ENCODE data around the gene JMJD8. TPM values are rescaled to one million over a fixed set of nuclear protein-coding genes. Genes with fewer than 3 reads are reported as not detected.

Gene JMJD8
- total RNA-seq, 4 donors from 2014 or later, result 40.0 to 261 (median 58.6) TPM

- WGBS, 2 donors (ENCODE audit: low coverage in 1 of 2), result 96% methylated on average over 14 of the region's 22 CpGs; no CpG with 5 or more reads in 1 of the 2 donors
These were observed 32.3 kb downstream of the JMJD8 start for GRCh38 chr16:651844-652243.

GRCh38 chr16:649631-650030 is 34.5 kb downstream of the JMJD8 start:
- in situ Hi-C loops (cut with MboI; ENCODE audit: low pct_ligation_motif_present in 1 of 4, low pct_unique_long_range_greater_than_20kb in 1 of 4, low sequenced_read_pairs in 3 of 4), result no loop called here
- peaks cover 31 to 56% (median 54%) of the 10 kb centered on the region in 4 donors for H3K4me1 ChIP-seq

More at GRCh38 chr16:651844-652243, 32.3 kb downstream of the JMJD8 start:
- Histone ChIP-seq H3K9me3 (no peaks in the 10 kb centered on the region), H3K36me3 (no peaks in the 10 kb centered on the region), H3K4me1 (peaks cover 24 to 36% (median 33%) of the 10 kb centered on the region in 4 donors), H3K27me3 (no peaks in the 10 kb centered on the region), H3K4me3 (no peak overlapping the region), H3K27ac (no peak overlapping the region)
- no peak for TF ChIP-seq CTCF (IDR thresholded peaks at IDR 0.05)
- TF ChIP-seq POLR2A (IDR thresholded peaks at IDR 0.05), result no peak
- TF ChIP-seq POLR2AphosphoS5 (IDR thresholded peaks at IDR 0.05), result no peak
- TF ChIP-seq EP300 (IDR thresholded peaks at IDR 0.05; ENCODE audit: low read depth), result no peak
- intact Hi-C loops (cut with DNase I; ENCODE audit: low total_unique reads), result no loop called here
- DNase-seq, result no peak
- in situ Hi-C loops (cut with MboI; ENCODE audit: low pct_ligation_motif_present in 1 of 4, low pct_unique_long_range_greater_than_20kb in 1 of 4, low sequenced_read_pairs in 3 of 4), result no loop called here

GRCh38 chr16:648781-649589 is 35.1 kb downstream of the JMJD8 start, which contains the start of gene WDR90:
TSS of gene WDR90 (plus strand) at chr16:649365. CDS start at chr16:649417, 52 bp downstream.
- TF ChIP-seq EP300 (IDR thresholded peaks at IDR 0.05; ENCODE audit: low read depth) (no peak), POLR2A (IDR thresholded peaks at IDR 0.05) (peak; percentile 73), POLR2AphosphoS5 (IDR thresholded peaks at IDR 0.05) (peak; percentile 66 to 90 (median 86))
- no peaks in the 10 kb centered on the region for H3K9me3 ChIP-seq
- peak; percentile 96 for DNase-seq
- intact Hi-C loops (cut with DNase I; ENCODE audit: low total_unique reads), result no loop called here
- H3K36me3 ChIP-seq, result no peaks in the 10 kb centered on the region
- 0 to 1% methylated on average over 7 to 44 of the region's 91 CpGs for WGBS, 2 donors (ENCODE audit: low coverage in 1 of 2)
- H3K27ac ChIP-seq, result peak within 1 kb of the TSS; percentile 93 to 96 (median 95)
- peak within 1 kb of the TSS; percentile 52 to 86 (median 71) for H3K4me3 ChIP-seq
- H3K27me3 ChIP-seq, result no peaks in the 10 kb centered on the region
- in situ Hi-C loops (cut with MboI; ENCODE audit: low pct_ligation_motif_present in 1 of 4, low pct_unique_long_range_greater_than_20kb in 1 of 4, low sequenced_read_pairs in 3 of 4), result no loop called here
- peaks cover 36 to 60% (median 60%) of the 10 kb centered on the region in 4 donors for H3K4me1 ChIP-seq

More at GRCh38 chr16:649631-650030, 34.5 kb downstream of the JMJD8 start:
- peak overlapping the region; percentile 93 to 96 (median 95) for H3K27ac ChIP-seq
- peak overlapping the region; percentile 47 to 86 (median 71) for H3K4me3 ChIP-seq
- intact Hi-C loops (cut with DNase I; ENCODE audit: low total_unique reads), result no loop called here
- no peaks in the 10 kb centered on the region for H3K36me3 ChIP-seq
- DNase-seq, result no peak
- TF ChIP-seq POLR2A (IDR thresholded peaks at IDR 0.05), result no peak
- no peak for TF ChIP-seq EP300 (IDR thresholded peaks at IDR 0.05; ENCODE audit: low read depth)
- TF ChIP-seq CTCF (IDR thresholded peaks at IDR 0.05), result no peak
- TF ChIP-seq POLR2AphosphoS5 (IDR thresholded peaks at IDR 0.05), result no peak
- WGBS, 2 donors (ENCODE audit: low coverage in 1 of 2), result 2% methylated on average over 42 of the region's 44 CpGs; no CpG with 5 or more reads in 1 of the 2 donors
- H3K27me3 ChIP-seq, result no peaks in the 10 kb centered on the region
- H3K9me3 ChIP-seq, result no peaks in the 10 kb centered on the region

DNA sequence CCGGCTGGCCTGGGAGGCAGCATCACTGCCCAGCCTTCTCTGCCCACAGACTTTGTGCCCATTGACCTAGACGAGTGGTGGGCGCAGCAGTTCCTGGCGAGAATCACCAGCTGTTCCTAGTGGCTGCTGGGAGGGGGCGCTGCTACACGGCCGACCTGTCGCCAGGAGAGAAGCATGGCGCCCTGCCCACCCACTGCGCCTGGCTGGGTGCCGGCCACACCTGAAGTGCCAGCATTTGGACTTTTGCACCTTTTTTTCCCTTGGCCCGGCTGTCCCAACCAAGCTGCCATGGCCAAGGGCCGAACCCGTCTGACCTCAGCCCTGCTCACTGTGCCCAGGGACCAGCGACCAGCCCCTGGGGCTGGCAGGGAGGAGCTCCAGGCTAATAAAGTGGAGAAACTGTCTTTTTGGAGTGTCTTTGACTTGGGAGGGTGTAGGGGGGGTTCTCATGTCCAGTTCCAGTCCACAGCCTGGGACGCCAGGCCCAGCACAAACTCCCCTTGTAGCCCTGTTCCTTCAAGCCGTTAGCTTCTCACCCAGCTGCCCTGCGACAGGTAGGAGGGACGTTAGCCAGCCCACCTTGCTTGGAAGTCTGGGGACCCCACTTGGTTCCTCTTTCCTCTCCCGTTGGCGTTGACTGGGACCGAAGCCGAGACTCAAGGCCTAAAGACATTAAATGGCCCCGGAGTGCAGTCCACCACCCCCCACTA is 35.9 kb downstream of the JMJD8 start:
- peak; percentile 90 for DNase-seq
- H3K36me3 ChIP-seq, result no peaks in the 10 kb centered on the region
- intact Hi-C loops (cut with DNase I; ENCODE audit: low total_unique reads) (no loop called here), in situ Hi-C loops (cut with MboI; ENCODE audit: low pct_ligation_motif_present in 1 of 4, low pct_unique_long_range_greater_than_20kb in 1 of 4, low sequenced_read_pairs in 3 of 4) (no loop called here)
- H3K27ac ChIP-seq, result peak overlapping the region; percentile 93 to 96 (median 95)
- H3K4me1 ChIP-seq, result peaks cover 40 to 68% (median 67%) of the 10 kb centered on the region in 4 donors
- no peaks in the 10 kb centered on the region for H3K27me3 ChIP-seq
- H3K4me3 ChIP-seq, result peak overlapping the region; percentile 52 to 86 (median 71)
- 17% methylated on average over 19 of the region's 24 CpGs; no CpG with 5 or more reads in 1 of the 2 donors for WGBS, 2 donors (ENCODE audit: low coverage in 1 of 2)
- TF ChIP-seq EP300 (IDR thresholded peaks at IDR 0.05; ENCODE audit: low read depth) (peak; percentile 10), POLR2AphosphoS5 (IDR thresholded peaks at IDR 0.05) (peak; percentile 6 to 73 (median 61)), CTCF (IDR thresholded peaks at IDR 0.05) (peak; percentile 22 to 80 (median 48)), POLR2A (IDR thresholded peaks at IDR 0.05) (peak; percentile 31)
- H3K9me3 ChIP-seq, result no peaks in the 10 kb centered on the region

Data from transverse colon (tissue), 4 donors.